Pulmonary artery endothelial cell (primary cell): ENCODE results near the gene TRAF2. TPM values are rescaled to one million over a fixed set of nuclear protein-coding genes. Genes with fewer than 3 reads are reported as not detected.

Experiments used
- total RNA-seq: library from RNA; depleted of rRNA; stranded (reverse); fragments of >200 nt; gene quantifications from 2 replicates; pipeline ENCODE4 v1.2.3, GENCODE V29; 2014

TRAF2 gene
- total RNA-seq, 1 donor from 2014 or later: 12.7 TPM

Other genes starting within 250 kb of the TRAF2 start
- gene EGFL7, start 223.6 kb upstream of the TRAF2 start, total RNA-seq: 450 and 500 TPM in 2 replicates
- gene AGPAT2, start 199.1 kb upstream of the TRAF2 start, total RNA-seq: 48.9 and 49.9 TPM in 2 replicates
- gene DIPK1B, start 173.9 kb upstream of the TRAF2 start, total RNA-seq: 152 and 177 TPM in 2 replicates
- gene LCN10, start 143.6 kb upstream of the TRAF2 start, total RNA-seq: under 0.01 TPM in 1 of 2 replicates, not detected in the other
- not detected in 2 replicates for gene LCN6, start 138.0 kb upstream of the TRAF2 start, total RNA-seq
- not detected in 2 replicates for gene LCN8, start 128.3 kb upstream of the TRAF2 start, total RNA-seq
- gene LCN15, start 122.0 kb upstream of the TRAF2 start, total RNA-seq: not detected in 2 replicates
- gene TMEM141, start 95.2 kb upstream of the TRAF2 start, total RNA-seq: 47.5 and 73.2 TPM in 2 replicates
- gene CCDC183, start 90.2 kb upstream of the TRAF2 start, total RNA-seq: 0.18 and 0.26 TPM in 2 replicates
- 85.5 and 96.1 TPM in 2 replicates for gene RABL6, start 78.6 kb upstream of the TRAF2 start, total RNA-seq
- 0.66 and 0.78 TPM in 2 replicates for gene AJM1, start 44.0 kb upstream of the TRAF2 start, total RNA-seq
- gene PHPT1, start 37.1 kb upstream of the TRAF2 start, total RNA-seq: 150 and 171 TPM in 2 replicates
- 0.86 and 2.1 TPM in 2 replicates for gene MAMDC4, start 34.2 kb upstream of the TRAF2 start, total RNA-seq
- 279 and 309 TPM in 2 replicates for gene EDF1, start 20.2 kb upstream of the TRAF2 start, total RNA-seq
- gene FBXW5, start 58.2 kb downstream of the TRAF2 start, total RNA-seq: 171 and 182 TPM in 2 replicates
- 0.67 TPM in 1 of 2 replicates, not detected in the other for gene C8G, start 58.7 kb downstream of the TRAF2 start, total RNA-seq
- gene LCN12, start 65.8 kb downstream of the TRAF2 start, total RNA-seq: not detected in 2 replicates
- not detected in 2 replicates for gene PTGDS, start 91.0 kb downstream of the TRAF2 start, total RNA-seq
- gene LCNL1, start 96.5 kb downstream of the TRAF2 start, total RNA-seq: not detected in 2 replicates
- 17.8 and 18.0 TPM in 2 replicates for gene PAXX, start 105.9 kb downstream of the TRAF2 start, total RNA-seq
- 0.33 and 0.46 TPM in 2 replicates for gene CLIC3, start 110.1 kb downstream of the TRAF2 start, total RNA-seq
- gene ABCA2, start 141.7 kb downstream of the TRAF2 start, total RNA-seq: 7.9 and 15.7 TPM in 2 replicates
- gene FUT7, start 145.6 kb downstream of the TRAF2 start, total RNA-seq: not detected in 2 replicates
- 31.2 and 33.0 TPM in 2 replicates for gene NPDC1, start 159.7 kb downstream of the TRAF2 start, total RNA-seq
- gene ENTPD2, start 167.5 kb downstream of the TRAF2 start, total RNA-seq: not detected in 2 replicates
- 17.6 and 31.1 TPM in 2 replicates for gene SAPCD2, start 184.0 kb downstream of the TRAF2 start, total RNA-seq
- 15.4 and 17.0 TPM in 2 replicates for gene UAP1L1, start 191.0 kb downstream of the TRAF2 start, total RNA-seq
- 58.1 and 76.7 TPM in 2 replicates for gene MAN1B1, start 200.5 kb downstream of the TRAF2 start, total RNA-seq
- gene DPP7, start 228.2 kb downstream of the TRAF2 start, total RNA-seq: 73.7 and 133 TPM in 2 replicates